Activated CD8-positive, alpha-beta memory T cell treated with anti-CD3 and anti-CD28 coated beads for 48 hours (primary cell): Measurements from ENCODE around the gene UBE2U.

Experiments
- DNase-seq, 3 experiments: peaks; one replicate each; pipeline ENCODE4 v3.0.0-alpha.2; 2020; ENCODE audit warnings: low read depth in 2 of 3, low spot score in 2 of 3

The UBE2U gene

GRCh38 chr1:64291931-64292330 lies 88.5 kb downstream of the UBE2U start:
- DNase-seq: no peak

DNA sequence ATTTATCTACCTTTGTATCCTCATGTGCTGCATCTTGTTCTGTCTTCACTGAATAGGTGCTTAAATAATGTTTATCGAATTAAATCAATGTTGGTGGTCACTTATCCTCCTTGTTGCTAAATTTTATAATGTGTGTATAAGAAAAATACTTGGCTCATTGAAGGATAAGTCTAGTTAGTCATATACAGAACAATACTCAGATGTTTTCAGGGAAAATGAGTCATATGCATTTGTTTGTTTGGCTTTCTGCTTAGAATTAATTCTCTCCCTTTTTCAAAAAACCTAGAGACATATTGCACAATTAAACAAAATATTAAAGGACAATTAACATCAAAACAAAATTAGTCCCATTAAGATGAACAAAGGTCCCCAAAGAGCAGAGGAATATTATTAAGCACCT lies 89.0 kb downstream of the UBE2U start:
- no peak for DNase-seq

DNA sequence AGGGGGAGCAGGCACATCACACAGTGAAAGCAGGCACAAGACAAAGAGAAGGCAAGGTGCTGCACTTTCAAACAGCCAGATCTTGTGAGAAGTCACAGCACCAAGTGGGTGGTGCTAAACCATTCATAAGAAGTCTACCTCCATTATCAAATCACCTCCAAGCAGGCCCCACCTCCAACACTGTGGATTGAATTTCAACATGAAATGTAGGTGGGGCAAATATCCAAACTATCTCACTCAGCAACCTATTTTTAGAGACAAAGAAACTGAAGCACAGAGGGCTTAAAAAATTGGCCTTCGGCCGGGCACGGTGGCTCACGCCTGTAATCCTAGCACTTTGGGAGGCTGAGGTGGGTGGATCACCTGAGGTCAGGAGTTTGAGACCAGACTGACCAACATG lies 90.4 kb downstream of the UBE2U start:
- DNase-seq: no peak

DNA sequence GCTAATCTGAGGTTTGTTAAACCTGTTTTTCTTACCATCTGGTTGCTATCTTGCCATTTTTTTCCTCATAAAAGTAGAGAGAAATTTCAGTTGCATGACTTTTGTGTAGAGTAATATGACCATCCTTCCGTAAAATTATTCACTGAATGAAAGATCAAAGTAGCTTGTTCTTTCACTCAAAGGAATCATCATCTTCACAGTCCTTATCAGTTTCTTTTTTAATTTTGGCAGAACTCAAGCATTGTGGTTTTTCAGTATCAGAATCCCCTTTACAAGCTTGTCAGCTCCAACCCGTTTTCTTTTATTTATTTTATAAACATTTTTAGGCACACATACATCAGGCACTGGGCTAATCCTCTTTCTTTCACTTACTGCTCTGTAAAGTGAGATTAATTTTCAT lies 91.7 kb downstream of the UBE2U start:
- DNase-seq: no peak

DNA sequence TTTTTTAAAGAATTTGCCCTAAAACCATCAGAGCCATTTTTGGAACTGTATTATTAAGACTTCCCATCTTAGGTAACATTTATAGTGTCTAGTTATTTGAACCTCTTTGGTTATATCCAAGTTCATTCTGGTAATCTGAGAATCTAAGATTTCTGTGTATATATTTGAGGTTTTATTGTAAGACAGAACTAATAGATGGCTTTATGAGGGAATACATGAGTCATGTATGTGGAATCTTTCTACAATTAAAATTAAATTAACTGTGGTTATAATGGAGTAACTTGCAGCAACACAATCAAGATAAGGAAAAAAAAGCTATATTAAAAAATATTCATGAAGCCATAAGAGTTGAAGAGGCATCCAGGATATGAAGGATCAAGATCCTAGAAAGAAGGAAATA lies 92.1 kb downstream of the UBE2U start:
- no peak for DNase-seq

DNA sequence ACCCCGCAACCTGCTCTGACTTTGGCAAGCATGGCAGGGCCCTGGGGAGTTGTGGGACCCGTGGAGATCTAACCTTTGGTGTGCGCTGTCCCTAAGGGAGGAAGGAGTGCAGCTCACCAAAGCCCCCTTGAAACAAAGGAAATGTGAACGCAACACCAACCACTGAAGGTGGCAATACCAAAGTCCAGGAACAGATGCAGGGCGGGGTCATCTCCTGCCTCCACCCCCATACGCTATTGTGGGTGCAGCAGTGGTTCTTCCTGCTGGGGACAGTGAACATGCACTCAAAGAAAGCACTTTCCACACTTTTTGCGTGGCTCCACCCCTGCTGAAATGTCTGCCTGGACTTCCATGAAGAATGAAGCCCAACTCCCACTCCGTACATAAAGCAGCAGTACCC lies 93.0 kb downstream of the UBE2U start:
- DNase-seq: no peak

GRCh38 chr1:64302194-64302593 lies 98.8 kb downstream of the UBE2U start:
- no peak for DNase-seq

- DNase-seq: no peak
These were observed 99.5 kb downstream of the UBE2U start for GRCh38 chr1:64302971-64303370.

DNA sequence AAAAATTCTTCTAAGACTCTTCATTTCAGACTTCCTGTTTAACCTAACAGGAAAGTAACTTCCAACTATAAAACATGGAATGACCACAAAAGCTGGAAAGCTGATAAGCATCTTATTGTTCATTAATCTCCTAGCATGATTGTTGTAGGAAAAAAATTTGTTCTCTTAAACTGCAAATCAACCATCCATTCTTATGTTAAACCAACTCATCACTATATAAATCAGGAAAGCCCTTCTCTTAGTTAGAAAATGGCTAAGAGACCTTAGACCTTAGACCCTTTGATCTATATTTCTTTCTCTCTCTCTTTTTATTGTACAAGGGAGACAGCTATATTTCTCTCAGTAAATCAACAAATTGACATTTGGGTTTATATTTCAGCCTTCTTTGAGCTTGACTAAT lies 101.4 kb downstream of the UBE2U start:
- no peak for DNase-seq

DNA sequence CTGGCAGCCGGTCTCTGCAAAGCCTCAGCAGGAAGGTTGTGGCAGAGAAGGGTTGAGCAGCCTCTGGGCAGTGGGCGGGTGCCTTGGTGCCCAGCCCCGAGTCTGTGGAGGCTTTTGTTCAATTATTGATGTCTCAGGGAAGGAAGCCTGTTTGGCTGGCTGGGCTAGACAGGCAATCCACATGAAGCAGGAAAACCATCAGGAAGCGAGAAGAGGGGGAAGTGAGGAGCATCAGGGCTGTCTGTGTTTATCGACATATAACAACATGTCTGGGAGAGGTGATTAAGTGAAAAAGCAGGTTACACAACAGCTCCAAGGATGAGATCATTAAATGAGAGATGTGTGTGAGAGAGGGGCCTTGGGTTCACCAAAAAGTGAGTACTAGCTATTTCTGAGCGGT lies 105.4 kb downstream of the UBE2U start:
- DNase-seq: no peak

- DNase-seq: no peak
These were observed 106.0 kb downstream of the UBE2U start for GRCh38 chr1:64309431-64309831.

DNA sequence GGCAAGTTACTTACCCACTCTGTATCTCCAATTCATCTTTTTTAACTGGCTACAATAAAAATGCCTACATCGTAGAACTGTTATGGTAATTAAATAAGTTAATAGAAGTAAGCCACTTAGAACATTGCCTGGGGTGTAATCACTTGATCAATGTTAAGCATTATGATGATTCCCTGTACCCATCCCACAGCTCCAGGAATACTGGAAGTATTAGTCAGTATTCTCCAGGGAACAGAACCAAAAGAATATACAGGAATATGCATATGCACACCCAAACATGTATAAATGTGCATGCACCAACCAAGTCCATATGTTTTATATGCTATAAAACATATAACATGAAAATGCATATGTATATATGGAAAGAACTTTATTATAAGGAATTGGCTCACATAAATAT lies 107.3 kb downstream of the UBE2U start:
- no peak for DNase-seq

DNA sequence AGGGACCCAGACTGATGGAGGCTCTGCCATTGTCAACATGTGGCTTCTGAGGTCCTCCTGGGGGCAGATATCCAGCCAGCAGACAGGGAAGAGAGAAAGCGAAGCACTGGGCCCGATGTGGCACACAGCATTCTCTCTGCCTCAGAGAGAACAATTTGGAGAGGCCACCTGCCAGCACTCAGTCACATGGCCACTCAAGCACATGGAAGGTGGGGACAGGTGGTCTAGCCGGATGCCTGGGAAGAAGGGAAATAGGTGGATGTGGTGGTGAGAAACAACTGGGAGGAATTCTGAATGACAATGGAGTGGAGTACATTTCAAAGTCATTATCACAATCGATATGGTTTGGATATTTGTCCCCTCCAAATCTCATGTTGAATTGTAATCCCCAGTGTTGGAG lies 109.0 kb downstream of the UBE2U start:
- DNase-seq: no peak

DNA sequence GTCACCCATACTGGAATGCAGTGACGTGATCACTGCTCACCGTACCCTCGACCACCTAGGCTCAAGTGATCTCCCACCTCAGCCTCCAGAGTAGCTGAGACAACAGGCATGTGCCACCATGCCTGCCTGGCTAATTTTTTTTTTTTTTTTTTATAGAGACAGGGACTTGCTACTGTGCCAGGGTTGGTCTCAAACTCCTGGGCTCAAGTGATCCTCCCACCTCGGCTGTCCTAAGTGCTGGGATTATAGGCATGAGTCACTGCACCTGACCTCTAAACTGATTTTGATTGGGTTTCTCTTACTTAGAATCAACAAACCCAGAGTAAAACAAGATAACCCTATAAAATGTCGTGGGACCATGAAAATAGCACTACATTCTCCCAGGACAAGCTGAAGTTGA lies 112.0 kb downstream of the UBE2U start:
- no peak for DNase-seq
